VCaP (cell line): ENCODE results near the gene NFAM1.

Source experiments
- H3K27ac ChIP-seq: fragments of 450-650 bp; 2 replicates; pipeline ENCODE4 v1.5.1; 2017
- CTCF ChIP-seq: fragments of 450-650 bp; conservative IDR thresholded peaks from 2 replicates; pipeline ENCODE4 v1.5.1; 2017; ENCODE audit warnings: mild to moderate bottlenecking, moderate library complexity

Gene NFAM1

DNA sequence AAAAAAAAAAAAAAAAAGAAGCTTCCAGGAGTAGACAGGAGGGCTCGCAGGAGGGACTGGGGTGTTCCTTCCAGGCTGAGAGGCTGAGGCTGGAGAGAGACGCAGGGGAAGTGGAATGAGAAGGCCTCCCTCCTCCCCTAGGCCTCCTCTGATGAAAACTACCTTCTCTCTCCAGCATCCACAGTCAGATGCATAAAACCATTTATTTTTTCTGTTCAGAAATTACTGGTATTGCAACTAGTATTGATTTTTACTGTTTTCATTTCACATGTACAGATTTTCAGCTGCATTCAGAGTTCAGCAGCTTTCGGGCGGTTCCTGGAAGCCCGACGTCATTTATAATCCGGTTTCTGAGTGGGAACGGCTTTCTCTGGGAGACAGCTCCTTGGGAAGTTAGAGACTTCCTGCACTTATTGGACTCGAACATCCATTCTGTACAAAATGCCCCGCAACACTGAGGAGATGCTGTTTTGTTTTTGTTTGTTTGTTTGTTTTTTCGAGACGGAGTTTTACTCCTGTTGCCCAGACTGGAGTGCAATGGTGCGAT, 6.9 kb upstream of the NFAM1 start:
- TF ChIP-seq CTCF, result no peak
- no peak overlapping the region for H3K27ac ChIP-seq

- H3K27ac ChIP-seq, result peak overlapping the region; percentile 59
- TF ChIP-seq CTCF, result no peak
These were observed 6.1 kb upstream of the NFAM1 start for GRCh38 chr22:42438293-42438650.

- TF ChIP-seq CTCF, result peak; percentile 96
- peak overlapping the region; percentile 59 for H3K27ac ChIP-seq
These were observed 5.5 kb upstream of the NFAM1 start for GRCh38 chr22:42437488-42438292.

DNA sequence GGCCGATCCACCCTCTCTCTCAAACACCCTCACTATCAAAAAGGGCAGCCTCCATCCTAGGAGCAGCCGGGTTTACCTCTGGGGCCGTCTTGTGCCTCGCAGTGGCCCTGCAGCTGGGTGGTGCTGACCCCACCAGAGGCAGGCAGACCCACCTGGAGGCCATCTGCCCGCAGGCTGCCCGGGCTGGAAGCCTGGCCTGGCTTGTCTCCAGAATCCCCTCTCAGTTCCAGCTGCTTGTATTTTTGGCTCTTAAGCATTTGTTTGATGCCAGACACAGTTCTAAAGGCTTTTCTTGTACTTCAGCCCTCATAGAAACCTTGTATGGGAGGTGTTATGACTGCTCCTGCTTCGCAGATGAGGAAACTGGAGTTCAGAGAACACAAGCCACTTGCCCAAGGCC, 4.2 kb upstream of the NFAM1 start:
- H3K27ac ChIP-seq, result no peak overlapping the region
- TF ChIP-seq CTCF, result no peak

GRCh38 chr22:42434748-42435425, 2.7 kb upstream of the NFAM1 start:
- TF ChIP-seq CTCF, result no peak
- no peak overlapping the region for H3K27ac ChIP-seq

GRCh38 chr22:42433754-42434682, 1.8 kb upstream of the NFAM1 start:
- no peak overlapping the region for H3K27ac ChIP-seq
- TF ChIP-seq CTCF, result no peak

DNA sequence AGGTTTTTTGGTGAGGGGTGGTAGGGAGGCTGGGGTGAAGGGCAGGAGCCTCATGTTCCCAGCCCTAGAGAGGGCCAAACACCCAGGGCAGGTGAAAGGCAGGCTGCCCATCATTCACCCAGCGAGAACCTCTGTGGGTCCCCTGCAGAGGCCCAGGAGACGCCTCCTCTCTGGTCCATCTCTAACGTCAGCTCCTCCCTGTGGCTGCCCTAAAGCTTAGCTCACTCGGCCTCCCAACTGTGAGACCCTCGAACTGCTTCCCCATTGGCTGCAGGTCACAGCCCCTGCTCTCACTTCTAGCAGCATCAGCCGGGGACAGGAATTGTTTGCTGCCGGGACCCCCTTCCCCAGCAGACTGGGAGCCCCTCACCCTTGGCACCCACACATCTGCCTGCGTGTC, 615 bp upstream of the NFAM1 start:
- no peak for TF ChIP-seq CTCF
- H3K27ac ChIP-seq, result no peak overlapping the region
